IMR-90 (cell line): ENCODE results near the gene ZFAND2A. TPM values are rescaled to one million over a fixed set of nuclear protein-coding genes. Genes with fewer than 3 reads are reported as not detected.

Experiments used
- ATAC-seq: fragments of 200-7000 bp; cut with Tn5 transposase; 2 replicates; pipeline ENCODE4 v1.9.1; 2020; ENCODE audit warnings: low read depth, mild to moderate bottlenecking, moderate library complexity
- Bru-seq: library from RNA; stranded (reverse); fragments of 400-500 nt; gene quantifications from one replicate; lab custom pipeline; 2021; lab: Mats Ljungman, UMichigan
- BruChase-seq, 2 experiments: library from RNA; stranded (reverse); fragments of 400-500 nt; gene quantifications; one replicate each; lab custom pipeline; 2021; lab: Mats Ljungman, UMichigan
- BruUV-seq: library from RNA; stranded (reverse); fragments of 400-500 nt; replicated peaks from 2 replicates; lab custom pipeline; 2021; lab: Mats Ljungman, UMichigan
- CTCF ChIA-PET: fragments of 300-600 bp; formaldehyde crosslinking; extraction: SDS; loops from one replicate; lab custom pipeline; 2021; ENCODE audit warnings: antibody characterized with exemption; lab: Yijun Ruan, JAX
- POLR2A ChIA-PET: fragments of 300-600 bp; sonication (Branson Sonifier 250); formaldehyde crosslinking; loops from one replicate; lab custom pipeline; 2022; ENCODE audit warnings: antibody characterized with exemption; ENCODE audit not compliant: unreplicated experiment; lab: Charles Lee
- DNase-seq: peaks from one replicate; pipeline ENCODE4 v3.0.0; 2013
- H2AFZ ChIP-seq: replicated peaks from 2 replicates; pipeline ENCODE3; 2013; ENCODE audit warnings: low read length, mild to moderate bottlenecking; ENCODE audit not compliant: poor library complexity
- H2AK5ac ChIP-seq: 2 replicates; pipeline ENCODE4 v1.6.1; 2013; ENCODE audit warnings: low read depth, low read length, inconsistent platforms
- H2AK9ac ChIP-seq: replicated peaks from 2 replicates; pipeline ENCODE3; 2013; ENCODE audit warnings: mild to moderate bottlenecking, low read depth, low read length, moderate library complexity; ENCODE audit not compliant: poor library complexity
- H2BK120ac ChIP-seq: 2 replicates; pipeline ENCODE4 v1.6.1; 2013; ENCODE audit warnings: low read depth, low read length, inconsistent platforms
- H2BK15ac ChIP-seq: 3 replicates; pipeline ENCODE4 v1.6.1; 2013; ENCODE audit warnings: low read depth, low read length, inconsistent platforms
- H2BK20ac ChIP-seq: 2 replicates; pipeline ENCODE4 v1.6.1; 2013; ENCODE audit warnings: low read depth, mild to moderate bottlenecking, inconsistent platforms, low read length, moderate library complexity
- H2BK5ac ChIP-seq: 2 replicates; pipeline ENCODE4 v1.6.1; 2013; ENCODE audit warnings: mild to moderate bottlenecking, low read depth, low read length, inconsistent platforms; ENCODE audit not compliant: poor library complexity, severe bottlenecking
- H3K14ac ChIP-seq: replicated peaks from 2 replicates; pipeline ENCODE4 v1.6.1; 2013; ENCODE audit warnings: low read depth, low read length, inconsistent platforms
- H3K18ac ChIP-seq: 2 replicates; pipeline ENCODE4 v1.6.1; 2013; ENCODE audit warnings: low read depth, low read length, control low read depth
- H3K23ac ChIP-seq: 2 replicates; pipeline ENCODE4 v1.6.1; 2013; ENCODE audit warnings: low read depth, low read length, inconsistent platforms
- H3K27ac ChIP-seq: 2 replicates; pipeline ENCODE4 v1.5.1; 2013; ENCODE audit warnings: mild to moderate bottlenecking, control low read depth, low read length; ENCODE audit not compliant: insufficient read depth
- H3K27me3 ChIP-seq: 2 replicates; pipeline ENCODE4 v1.6.1; 2013; ENCODE audit warnings: low read length; ENCODE audit not compliant: control insufficient read depth, insufficient read depth
- H3K36me3 ChIP-seq: 2 replicates; pipeline ENCODE4 v1.6.1; 2013; ENCODE audit warnings: low read length, mixed read lengths; ENCODE audit not compliant: control insufficient read depth, insufficient read depth
- H3K4ac ChIP-seq: 2 replicates; pipeline ENCODE4 v1.6.1; 2013; ENCODE audit warnings: low read depth, low read length, inconsistent platforms
- H3K4me1 ChIP-seq: 2 replicates; pipeline ENCODE4 v1.6.1; 2013; ENCODE audit warnings: low read length, mixed read lengths; ENCODE audit not compliant: control insufficient read depth, insufficient read depth
- H3K4me2 ChIP-seq: 2 replicates; pipeline ENCODE4 v1.6.1; 2013; ENCODE audit warnings: low read depth, mild to moderate bottlenecking, control low read depth, low read length, moderate library complexity
- H3K4me3 ChIP-seq: 2 replicates; pipeline ENCODE4 v1.5.1; 2013; ENCODE audit warnings: low read depth, mild to moderate bottlenecking, control low read depth, low read length, moderate library complexity; ENCODE audit not compliant: insufficient read depth
- H3K56ac ChIP-seq: 2 replicates; pipeline ENCODE4 v1.6.1; 2013; ENCODE audit warnings: low read length, inconsistent platforms; ENCODE audit not compliant: insufficient read depth; ENCODE audit errors: extremely low read depth
- H3K79me1 ChIP-seq, 2 experiments: 2 replicates each; pipeline ENCODE4 v1.6.1; 2013; ENCODE audit warnings: low read length in 2 of 2, inconsistent platforms in 1 of 2, low read depth in 1 of 2
- H3K9ac ChIP-seq: 2 replicates; pipeline ENCODE4 v1.6.1; 2013; ENCODE audit warnings: low read depth, low read length, control low read depth
- H3K9me1 ChIP-seq: 2 replicates; pipeline ENCODE4 v1.6.1; 2013; ENCODE audit warnings: low read length, inconsistent platforms; ENCODE audit not compliant: insufficient read depth
- H3K9me3 ChIP-seq: 2 replicates; pipeline ENCODE4 v1.6.1; 2013; ENCODE audit warnings: low read length; ENCODE audit not compliant: control insufficient read depth, insufficient read depth
- H4K20me1 ChIP-seq: 2 replicates; pipeline ENCODE4 v1.6.1; 2013; ENCODE audit warnings: low read length, inconsistent platforms; ENCODE audit not compliant: insufficient read depth
- H4K5ac ChIP-seq: 2 replicates; pipeline ENCODE4 v1.6.1; 2013; ENCODE audit warnings: mild to moderate bottlenecking, low read depth, low read length, control low read depth
- H4K8ac ChIP-seq, 2 experiments: 2 replicates each; pipeline ENCODE4 v1.6.1; 2013; ENCODE audit warnings: low read depth in 2 of 2, low read length in 2 of 2, control low read depth in 1 of 2, inconsistent platforms in 1 of 2
- H4K91ac ChIP-seq: 2 replicates; pipeline ENCODE4 v1.6.1; 2013; ENCODE audit warnings: low read depth, low read length, inconsistent platforms; ENCODE audit not compliant: insufficient read depth
- BHLHE40 ChIP-seq: fragments of 150-350 bp; IDR thresholded peaks from 2 replicates; pipeline ENCODE4 v1.6.1; 2016; ENCODE audit warnings: mild to moderate bottlenecking, low read depth, low read length
- CEBPB ChIP-seq: IDR thresholded peaks from 2 replicates; pipeline ENCODE4 v1.6.1; 2012; ENCODE audit warnings: low read depth, low read length, improper control_type of control experiment
- CHD1 ChIP-seq: IDR thresholded peaks from 2 replicates; pipeline ENCODE4 v1.6.1; 2012; ENCODE audit warnings: low read depth, low read length, improper control_type of control experiment
- MAFK ChIP-seq: IDR thresholded peaks from 2 replicates; pipeline ENCODE4 v1.6.1; 2012; ENCODE audit warnings: low read depth, low read length, improper control_type of control experiment
- MAZ ChIP-seq: IDR thresholded peaks from 2 replicates; pipeline ENCODE4 v1.6.1; 2012; ENCODE audit warnings: low read depth, mild to moderate bottlenecking, low read length, improper control_type of control experiment, moderate library complexity, borderline replicate concordance
- MXI1 ChIP-seq: IDR thresholded peaks from 2 replicates; pipeline ENCODE4 v1.6.1; 2012; ENCODE audit warnings: low read depth, mild to moderate bottlenecking, low read length, moderate library complexity, borderline replicate concordance
- NFE2L2 ChIP-seq: fragments of 150-350 bp; IDR thresholded peaks from 2 replicates; pipeline ENCODE4 v1.6.1; 2016; ENCODE audit warnings: low read depth, mild to moderate bottlenecking, low read length
- POLR2A ChIP-seq: IDR thresholded peaks from 2 replicates; pipeline ENCODE4 v1.6.1; 2012; ENCODE audit warnings: mild to moderate bottlenecking, low read depth, low read length
- whole genome bisulfite sequencing, 2 experiments: methylation state at CpG; one replicate each; pipeline versions ENCODE4 v1.1.5 to v1.1.7; 2013; ENCODE audit warnings: missing lambda C conversion rate in 2 of 2; ENCODE audit not compliant: insufficient read length in 1 of 2; ENCODE audit errors: extremely low coverage in 2 of 2; 5-methylcytosine and 5-hydroxymethylcytosine counted together
- dilution Hi-C: fragments of 300-500 bp; cut with HindIII; formaldehyde crosslinking; loops from one replicate; pipeline ENCODE4 v1.14.3; 2018; ENCODE audit warnings: low sequenced_read_pairs; ENCODE audit not compliant: unreplicated experiment
- in situ Hi-C: fragments of 300-500 bp; cut with MboI; formaldehyde crosslinking; loops from 3 replicates; pipeline ENCODE4 v1.14.3; 2019; ENCODE audit warnings: low sequenced_read_pairs, inconsistent platforms, mixed read lengths
- intact Hi-C: fragments of 100-400 bp; cut with micrococcal nuclease; formaldehyde crosslinking; loops from 2 replicates; pipeline ENCODE4 v1.10.0; 2022
- long read RNA-seq: library from polyadenylated mRNA; unstranded; transcript quantifications from one replicate; pipeline ENCODE4 v2.0.0, GENCODE V29; 2021; ENCODE audit not compliant: unreplicated experiment
- polyA plus RNA-seq, 3 experiments: library from polyadenylated mRNA; depleted of rRNA; stranded (reverse); fragments of >200 nt; gene quantifications; 2 replicates each; pipeline ENCODE4 v1.2.3, GENCODE V29; 2012; ENCODE audit warnings: low replicate concordance in 1 of 3
- total RNA-seq: library from RNA; depleted of rRNA; stranded (reverse); fragments of >200 nt; gene quantifications from 2 replicates; pipeline ENCODE4 v1.2.3, GENCODE V29; 2012; rRNA removed

ZFAND2A gene
- total RNA-seq (9.4 and 11.8 TPM in 2 replicates), polyA plus RNA-seq (2012; rRNA removed) (25.9 and 28.7 TPM in 2 replicates), Bru-seq, nascent RNA (percentile 68 among the genes with signal in this experiment), BruChase-seq, experiment 1, labeled RNA remaining after a 6-hour chase (percentile 54 among the genes with signal in this experiment), BruChase-seq, experiment 2, labeled RNA remaining after a 2-hour chase (percentile 53 among the genes with signal in this experiment)
- polyA plus RNA-seq (2012; cell fraction: cytosol; rRNA removed) = 15.0 and 19.7 TPM in 2 replicates
- 21.7 and 58.1 TPM in 2 replicates for polyA plus RNA-seq (2012; cell fraction: nucleus; rRNA removed; ENCODE audit: low replicate concordance)
- long read RNA-seq, transcript ZFAND2A-201 (5 exons, 860 nt) = major isoform, 5 of 8 reads
- long read RNA-seq, partial matches to known transcripts = 0 of 8 reads
- long read RNA-seq, other reads (novel, unspliced or antisense) = 3 of 8 reads

DNA sequence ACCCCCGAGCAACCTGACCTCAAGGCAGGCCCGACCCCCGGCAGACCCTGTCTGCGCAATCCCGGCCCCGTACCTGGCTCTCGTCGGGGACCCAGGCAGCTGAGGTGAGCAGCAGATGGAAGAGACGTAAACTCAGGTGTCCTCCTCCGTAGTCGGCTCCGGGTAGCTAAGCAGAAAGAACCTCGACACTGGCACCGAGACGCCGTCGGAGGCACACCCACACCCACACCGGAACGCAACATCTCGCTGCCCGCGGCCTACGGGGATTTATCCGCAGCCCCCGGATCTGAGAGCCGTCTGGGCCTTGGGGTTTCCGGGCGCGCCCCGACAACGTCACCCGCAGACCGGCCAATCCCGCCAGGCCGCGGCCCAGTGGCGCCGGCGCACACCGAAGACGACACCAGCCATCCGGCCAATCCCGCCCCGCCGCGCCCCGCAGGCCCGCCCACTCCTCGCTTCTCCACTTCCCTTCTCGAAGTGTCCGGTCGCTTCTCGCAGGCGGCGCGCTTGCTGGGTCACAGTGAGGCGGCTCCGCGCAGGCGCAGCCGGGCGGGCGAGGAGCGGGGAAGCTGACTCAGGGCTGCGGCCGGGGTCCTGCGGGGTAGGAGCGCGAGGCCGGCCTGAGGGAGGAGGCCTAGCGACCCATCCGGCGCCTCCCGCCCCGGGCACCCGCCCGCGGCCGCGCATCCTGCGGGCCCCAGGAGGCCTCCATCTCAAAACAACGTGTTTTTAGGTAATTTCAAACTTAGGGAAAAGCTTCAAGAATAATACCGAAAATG is at the start of gene ZFAND2A:
Gene ZFAND2A (minus strand): TSS at position 306 of the 779 bp plus-strand sequence. CDS start 1,984 bp downstream, outside the sequence.
- peak within 1 kb of the TSS; percentile 26 for H3K18ac ChIP-seq
- H2BK15ac ChIP-seq = peak within 1 kb of the TSS; percentile 55; the same call in 1 of the 3 replicates
- peak within 1 kb of the TSS; percentile 73 for H2BK120ac ChIP-seq
- peaks cover 7% of the 10 kb centered on the region for H4K20me1 ChIP-seq
- peak within 1 kb of the TSS; percentile 100 for H2AK9ac ChIP-seq
- peaks cover 27% of the 10 kb centered on the region for H3K36me3 ChIP-seq
- ChIA-PET POLR2A (interaction anchor here (0.6 kb wide), 1 partner anchor 299 kb away, joined by 5 read pairs; the partner anchor contains the start of gene MICALL2), CTCF (interaction anchor here (0.7 to 1.7 kb wide), 2 partner anchors 23 to 363 kb away, joined by 4 to 5 read pairs; no protein-coding TSS in a partner anchor)
- intact Hi-C loops = no loop called here
- peaks cover 27 to 52% of the 10 kb centered on the region in 2 experiments for H3K79me1 ChIP-seq
- H3K14ac ChIP-seq = peak within 1 kb of the TSS; percentile 99
- H3K9ac ChIP-seq = peak within 1 kb of the TSS; percentile 98
- BruUV-seq = no TSS peak
- H3K23ac ChIP-seq = peak within 1 kb of the TSS; percentile 89
- peak within 1 kb of the TSS; percentile 99 for H4K8ac ChIP-seq
- peaks cover 9% of the 10 kb centered on the region; the same call in 1 of the 2 replicates for H3K9me1 ChIP-seq
- no peaks in the 10 kb centered on the region for H3K9me3 ChIP-seq
- H3K4me3 ChIP-seq = peak within 1 kb of the TSS; percentile 92
- peak within 1 kb of the TSS; percentile 91 for H3K56ac ChIP-seq
- TF ChIP-seq MXI1 (0 out of 2 replicates have a peak, but pooled peaks have one; percentile 52), CEBPB (no peak), CHD1 (no peak), POLR2A (peak; percentile 90), MAFK (peak; percentile 54; the same call in 1 of the 2 replicates), MAZ (0 out of 2 replicates have a peak, but pooled peaks have one; percentile 17), BHLHE40 (no peak), NFE2L2 (peak; percentile 80)
- peak; percentile 96 for DNase-seq
- H3K27me3 ChIP-seq = no peaks in the 10 kb centered on the region
- peak within 1 kb of the TSS; percentile 97 for H3K4me2 ChIP-seq
- dilution Hi-C loops = no loop called here
- H2BK20ac ChIP-seq = no peak within 1 kb of the TSS
- H3K4me1 ChIP-seq = peaks cover 10% of the 10 kb centered on the region
- H2AK5ac ChIP-seq = peak within 1 kb of the TSS; percentile 100
- peak within 1 kb of the TSS; percentile 98 for H3K4ac ChIP-seq
- in situ Hi-C loops = no loop called here
- peak within 1 kb of the TSS; percentile 80 for H2BK5ac ChIP-seq
- H3K27ac ChIP-seq = peak within 1 kb of the TSS; percentile 93
- H2AFZ ChIP-seq = peak within 1 kb of the TSS; percentile 96
- H4K5ac ChIP-seq = peak within 1 kb of the TSS; percentile 97
- peak; percentile 99 for ATAC-seq
- H4K91ac ChIP-seq = peak within 1 kb of the TSS; percentile 98
- 0% methylated on average over 28 of the region's 83 CpGs; no CpG with 5 or more reads in 1 of the 2 experiments for WGBS, 2 experiments
